ENCODE measurements around the gene GOLGA6L10. TPM values are rescaled to one million over a fixed set of nuclear protein-coding genes. Genes with fewer than 3 reads are reported as not detected.
"Not testable (repeated sequence)": the region's sequence is repeated elsewhere in the genome, so short reads cannot be mapped to it uniquely, and the experiment has no call there.

The GOLGA6L10 gene
- total and polyA plus RNA-seq, 2 experiments from 2014 or later: 0.12 to 0.24 TPM

DNA sequence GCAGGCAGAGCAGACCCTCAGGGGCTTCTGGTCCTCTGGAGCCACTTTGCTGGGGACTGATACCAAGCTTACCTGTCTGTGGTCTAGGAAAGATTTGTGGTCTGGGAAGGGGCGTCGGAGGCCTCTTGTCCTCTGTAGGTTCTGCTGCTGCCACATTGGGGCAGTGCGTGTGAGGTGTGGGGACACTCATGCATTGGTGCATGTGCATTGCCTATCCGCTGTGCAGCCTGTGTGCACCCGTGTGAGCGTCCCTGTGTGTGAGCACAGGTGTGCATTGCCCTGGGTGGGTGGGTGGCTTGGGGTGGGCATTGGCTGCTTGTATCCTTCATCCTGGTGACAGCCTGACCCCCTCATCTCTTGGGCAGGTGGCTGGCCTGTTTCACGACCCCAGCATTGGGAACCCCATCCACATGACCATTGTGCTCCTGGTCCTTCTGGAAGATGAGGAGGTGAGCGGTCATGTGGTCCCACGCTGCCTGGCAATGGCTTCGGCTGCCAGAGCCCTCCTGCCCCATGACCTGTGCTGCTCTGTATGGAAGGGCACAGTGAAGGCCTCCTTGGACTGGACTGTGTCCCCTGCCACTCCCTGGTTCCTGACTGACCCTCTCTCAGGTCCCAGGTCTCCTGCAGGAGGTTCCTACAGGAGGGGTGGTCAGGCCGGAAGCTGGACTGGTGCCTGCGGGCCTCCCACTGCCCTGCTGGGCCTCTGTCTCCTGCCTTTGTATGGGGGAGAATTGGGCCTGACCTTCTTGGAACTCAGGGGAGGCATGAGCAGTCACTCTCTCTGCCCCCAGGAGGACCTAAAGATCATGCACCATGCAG, 45.1 kb downstream of the GOLGA6L10 start:
- TF ChIP-seq, protein P1, sequence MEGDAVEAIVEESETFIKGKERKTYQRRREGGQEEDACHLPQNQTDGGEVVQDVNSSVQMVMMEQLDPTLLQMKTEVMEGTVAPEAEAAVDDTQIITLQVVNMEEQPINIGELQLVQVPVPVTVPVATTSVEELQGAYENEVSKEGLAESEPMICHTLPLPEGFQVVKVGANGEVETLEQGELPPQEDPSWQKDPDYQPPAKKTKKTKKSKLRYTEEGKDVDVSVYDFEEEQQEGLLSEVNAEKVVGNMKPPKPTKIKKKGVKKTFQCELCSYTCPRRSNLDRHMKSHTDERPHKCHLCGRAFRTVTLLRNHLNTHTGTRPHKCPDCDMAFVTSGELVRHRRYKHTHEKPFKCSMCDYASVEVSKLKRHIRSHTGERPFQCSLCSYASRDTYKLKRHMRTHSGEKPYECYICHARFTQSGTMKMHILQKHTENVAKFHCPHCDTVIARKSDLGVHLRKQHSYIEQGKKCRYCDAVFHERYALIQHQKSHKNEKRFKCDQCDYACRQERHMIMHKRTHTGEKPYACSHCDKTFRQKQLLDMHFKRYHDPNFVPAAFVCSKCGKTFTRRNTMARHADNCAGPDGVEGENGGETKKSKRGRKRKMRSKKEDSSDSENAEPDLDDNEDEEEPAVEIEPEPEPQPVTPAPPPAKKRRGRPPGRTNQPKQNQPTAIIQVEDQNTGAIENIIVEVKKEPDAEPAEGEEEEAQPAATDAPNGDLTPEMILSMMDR (IDR thresholded peaks at IDR 0.05; ENCODE audit: low read depth, low read length): no peak
- no peak for DNase-seq (ENCODE audit: low read depth in 1 of 2, low spot score in 1 of 2)
- Histone ChIP-seq H3K27ac (no peak overlapping the region), H3K4me1 (ENCODE audit: low read depth) (no peaks in the 10 kb centered on the region), H3K4me3 (no peak overlapping the region), H3K36me3 (no peaks in the 10 kb centered on the region), H3K9me3 (ENCODE audit: low read depth) (no peaks in the 10 kb centered on the region), H3K27me3 (no peaks in the 10 kb centered on the region)

DNA sequence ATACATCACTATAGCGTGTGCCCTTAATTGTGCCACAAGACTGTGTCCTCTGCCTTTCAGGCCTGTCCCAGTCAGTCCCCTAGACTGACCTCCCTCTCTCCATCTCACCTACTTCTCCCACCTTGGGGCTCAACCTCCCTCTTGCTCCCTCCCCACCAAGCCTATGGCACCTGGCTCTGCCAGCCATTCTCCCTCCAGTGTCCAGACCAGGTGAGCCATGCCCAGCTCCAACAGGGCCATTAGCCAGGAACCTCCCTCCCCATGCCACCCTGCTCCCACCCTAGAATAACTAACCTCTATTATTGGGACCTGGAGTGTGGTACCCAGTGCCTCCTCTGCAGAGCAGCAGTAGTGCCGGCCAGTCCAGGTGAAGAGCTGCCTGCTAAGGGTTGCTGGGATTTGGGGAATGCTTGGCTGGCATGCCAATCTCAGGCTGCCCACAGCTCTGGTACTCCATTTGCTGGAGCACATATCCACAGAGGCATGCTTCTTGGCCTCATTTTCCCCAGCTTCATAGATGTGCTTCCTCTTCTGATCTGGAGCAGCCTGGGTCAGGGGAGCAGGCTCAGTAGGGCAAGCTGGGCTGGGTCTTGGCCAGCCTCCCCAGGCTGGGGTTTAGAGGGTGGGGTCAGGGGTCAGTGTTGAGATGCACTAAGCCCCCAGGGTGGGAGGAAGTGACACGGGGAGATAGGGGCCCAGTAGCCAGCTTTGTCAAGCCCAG, 47.8 kb downstream of the GOLGA6L10 start:
- TF ChIP-seq, protein P1 (IDR thresholded peaks at IDR 0.05; ENCODE audit: low read depth, low read length): no peak
- Histone ChIP-seq H3K4me1 (ENCODE audit: low read depth) (no peaks in the 10 kb centered on the region), H3K36me3 (no peaks in the 10 kb centered on the region), H3K27me3 (no peaks in the 10 kb centered on the region), H3K9me3 (ENCODE audit: low read depth) (no peaks in the 10 kb centered on the region), H3K4me3 (no peak overlapping the region), H3K27ac (no peak overlapping the region)
- DNase-seq (ENCODE audit: low read depth in 1 of 2, low spot score in 1 of 2): no peak

DNA sequence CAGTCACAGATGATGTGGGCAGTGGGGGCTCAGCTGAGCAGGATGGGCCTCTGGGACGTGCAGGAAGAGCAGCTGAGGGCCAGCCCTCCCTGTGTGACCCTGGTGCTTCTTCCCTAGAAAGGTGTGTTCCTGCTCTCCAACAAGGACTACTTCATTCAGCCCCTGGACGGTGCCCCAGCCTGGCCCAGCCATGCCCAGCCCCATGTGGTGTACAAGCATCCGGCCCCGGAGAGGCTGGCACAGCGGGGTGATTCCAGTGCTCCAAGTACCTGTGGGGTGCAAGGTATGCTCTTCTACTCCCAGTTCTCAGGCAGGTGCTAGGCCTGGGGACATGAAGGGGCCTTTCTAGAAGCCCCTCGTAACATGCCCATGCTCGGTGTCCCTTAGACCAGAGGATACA, 48.4 kb downstream of the GOLGA6L10 start:
- H3K27ac ChIP-seq: no peak overlapping the region
- no peaks in the 10 kb centered on the region for H3K27me3 ChIP-seq
- TF ChIP-seq, protein P1 (IDR thresholded peaks at IDR 0.05; ENCODE audit: low read depth, low read length): no peak
- DNase-seq (ENCODE audit: low read depth in 1 of 2, low spot score in 1 of 2): no peak
- no peaks in the 10 kb centered on the region for H3K4me1 ChIP-seq (ENCODE audit: low read depth)
- no peaks in the 10 kb centered on the region for H3K36me3 ChIP-seq
- H3K4me3 ChIP-seq: no peak overlapping the region
- H3K9me3 ChIP-seq (ENCODE audit: low read depth): no peaks in the 10 kb centered on the region

DNA sequence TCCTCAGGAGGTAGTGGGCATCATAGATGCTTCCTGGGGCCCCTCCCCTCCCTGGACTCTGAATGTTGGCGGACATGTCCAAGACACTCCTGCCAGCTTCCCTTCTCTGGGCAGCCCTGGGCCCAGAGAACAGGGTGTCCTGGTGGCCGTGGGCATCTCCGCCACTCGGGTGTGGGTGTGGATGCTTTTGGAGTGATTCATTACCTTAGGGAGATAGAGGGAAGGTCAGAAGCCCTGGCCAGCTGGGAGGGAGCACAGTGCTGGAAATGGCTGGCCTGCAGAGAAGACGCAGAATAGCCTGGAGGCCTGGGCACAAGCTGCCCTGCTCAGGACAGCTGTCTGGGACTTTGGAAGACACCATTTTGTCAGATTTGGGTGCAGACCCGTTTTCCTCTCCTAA, 48.9 kb downstream of the GOLGA6L10 start:
- not testable (repeated sequence) for H3K27ac ChIP-seq; H3K36me3 ChIP-seq; H3K27me3 ChIP-seq; H3K4me3 ChIP-seq; H3K9me3 ChIP-seq (ENCODE audit: low read depth); H3K4me1 ChIP-seq (ENCODE audit: low read depth)
- DNase-seq (ENCODE audit: low read depth in 1 of 2, low spot score in 1 of 2): peak in 1 of 2 donors; percentile 17

DNA sequence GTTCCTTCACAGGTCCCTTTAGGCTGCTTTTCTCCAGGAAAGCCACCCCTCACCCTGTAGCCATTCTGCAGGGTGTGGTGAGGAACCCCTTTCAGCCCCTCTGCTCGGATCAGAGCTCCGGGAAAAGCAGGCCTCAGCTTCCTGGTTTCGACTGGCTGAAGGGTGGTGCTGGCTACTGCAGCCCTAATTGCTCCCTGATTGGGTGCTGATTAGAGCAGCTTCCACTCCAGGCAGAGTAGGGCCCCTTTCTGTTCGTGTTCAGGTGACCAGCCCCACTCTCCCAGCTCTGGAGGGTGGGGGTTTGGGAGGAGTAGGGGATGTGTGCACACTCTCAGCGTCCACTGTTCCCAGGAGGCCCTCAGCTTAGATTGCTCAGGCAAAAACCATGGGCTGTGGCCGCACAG, 49.8 kb downstream of the GOLGA6L10 start:
- not testable (repeated sequence) for DNase-seq (ENCODE audit: low read depth in 1 of 2, low spot score in 1 of 2); H3K9me3 ChIP-seq (ENCODE audit: low read depth); H3K27ac ChIP-seq; H3K36me3 ChIP-seq; H3K4me1 ChIP-seq (ENCODE audit: low read depth); H3K4me3 ChIP-seq; H3K27me3 ChIP-seq

DNA sequence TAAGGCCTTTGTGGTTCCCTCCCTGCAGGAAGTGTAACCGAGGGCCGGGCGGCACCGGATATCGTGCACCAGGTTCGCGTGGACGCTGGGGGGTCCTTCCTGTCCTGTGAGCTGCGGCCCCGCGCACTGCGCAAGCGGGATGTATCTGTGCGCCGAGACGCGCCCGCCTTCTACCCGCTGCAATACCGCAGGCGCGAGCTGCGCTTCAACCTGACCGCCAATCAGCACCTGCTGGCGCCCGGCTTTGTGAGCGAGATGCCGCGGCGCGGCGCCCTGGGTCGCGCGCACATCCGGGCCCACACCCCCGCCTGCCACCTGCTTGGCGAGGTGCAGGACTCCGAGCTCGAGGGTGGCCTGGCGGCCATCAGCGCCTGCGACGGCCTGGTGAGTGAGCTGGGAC, 50.8 kb downstream of the GOLGA6L10 start:
- Histone ChIP-seq H3K27ac (no peak overlapping the region), H3K27me3 (no peaks in the 10 kb centered on the region), H3K36me3 (no peaks in the 10 kb centered on the region), H3K9me3 (ENCODE audit: low read depth) (no peaks in the 10 kb centered on the region), H3K4me1 (ENCODE audit: low read depth) (no peaks in the 10 kb centered on the region), H3K4me3 (no peak overlapping the region)
- TF ChIP-seq, protein P1 (IDR thresholded peaks at IDR 0.05; ENCODE audit: low read depth, low read length): no peak
- DNase-seq (ENCODE audit: low read depth in 1 of 2, low spot score in 1 of 2): peak in 1 of 2 donors; percentile 7
